Measurements from ENCODE around the gene CETP.
A peak's percentile ranks its signal among the peaks of the same experiment; 100 is the strongest.

Gene CETP

GRCh38 chr16:56946767-56947603 lies 14.8 kb upstream of the CETP start:
- peaks cover 92% of the 10 kb centered on the region for H3K4me1 ChIP-seq (ENCODE audit: low read depth, poor library complexity, severe bottlenecking)
- no peaks in the 10 kb centered on the region for H4K20me1 ChIP-seq (ENCODE audit: insufficient read depth)
- peaks cover 3% of the 10 kb centered on the region; the same call in 1 of the 2 replicates for H3K36me3 ChIP-seq (ENCODE audit: insufficient read depth)
- H3K27ac ChIP-seq = peak overlapping the region; percentile 97
- TF ChIP-seq, protein P1, sequence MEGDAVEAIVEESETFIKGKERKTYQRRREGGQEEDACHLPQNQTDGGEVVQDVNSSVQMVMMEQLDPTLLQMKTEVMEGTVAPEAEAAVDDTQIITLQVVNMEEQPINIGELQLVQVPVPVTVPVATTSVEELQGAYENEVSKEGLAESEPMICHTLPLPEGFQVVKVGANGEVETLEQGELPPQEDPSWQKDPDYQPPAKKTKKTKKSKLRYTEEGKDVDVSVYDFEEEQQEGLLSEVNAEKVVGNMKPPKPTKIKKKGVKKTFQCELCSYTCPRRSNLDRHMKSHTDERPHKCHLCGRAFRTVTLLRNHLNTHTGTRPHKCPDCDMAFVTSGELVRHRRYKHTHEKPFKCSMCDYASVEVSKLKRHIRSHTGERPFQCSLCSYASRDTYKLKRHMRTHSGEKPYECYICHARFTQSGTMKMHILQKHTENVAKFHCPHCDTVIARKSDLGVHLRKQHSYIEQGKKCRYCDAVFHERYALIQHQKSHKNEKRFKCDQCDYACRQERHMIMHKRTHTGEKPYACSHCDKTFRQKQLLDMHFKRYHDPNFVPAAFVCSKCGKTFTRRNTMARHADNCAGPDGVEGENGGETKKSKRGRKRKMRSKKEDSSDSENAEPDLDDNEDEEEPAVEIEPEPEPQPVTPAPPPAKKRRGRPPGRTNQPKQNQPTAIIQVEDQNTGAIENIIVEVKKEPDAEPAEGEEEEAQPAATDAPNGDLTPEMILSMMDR (conservative IDR thresholded peaks at IDR 0.05; ENCODE audit: low read depth, low read length) = no peak
- H3K27me3 ChIP-seq (ENCODE audit: insufficient read depth, low read depth) = no peaks in the 10 kb centered on the region
- no peak overlapping the region; the same call in 1 of the 2 replicates for H3K9ac ChIP-seq
- H3K4me3 ChIP-seq (IDR thresholded peaks at IDR 0.05; ENCODE audit: insufficient read depth, low read depth, low read length) = no peak overlapping the region
- peak overlapping the region; percentile 43; the same call in 1 of the 2 replicates for H3K4me2 ChIP-seq
- no peak overlapping the region for H2AFZ ChIP-seq (ENCODE audit: low read depth)
- H3K79me2 ChIP-seq (ENCODE audit: insufficient read depth, low read depth) = peaks cover 4% of the 10 kb centered on the region

GRCh38 chr16:56947604-56947995 lies 14.2 kb upstream of the CETP start:
- H3K27me3 ChIP-seq (ENCODE audit: insufficient read depth, low read depth) = no peaks in the 10 kb centered on the region
- H2AFZ ChIP-seq (ENCODE audit: low read depth) = no peak overlapping the region
- H3K79me2 ChIP-seq (ENCODE audit: insufficient read depth, low read depth) = no peaks in the 10 kb centered on the region; the same call in 1 of the 2 replicates
- H3K4me2 ChIP-seq = no peak overlapping the region
- peaks cover 86% of the 10 kb centered on the region for H3K4me1 ChIP-seq (ENCODE audit: low read depth, poor library complexity, severe bottlenecking)
- H3K9ac ChIP-seq = no peak overlapping the region
- no peaks in the 10 kb centered on the region for H4K20me1 ChIP-seq (ENCODE audit: insufficient read depth)
- no peaks in the 10 kb centered on the region; the same call in 1 of the 2 replicates for H3K36me3 ChIP-seq (ENCODE audit: insufficient read depth)
- peak overlapping the region; percentile 97 for H3K27ac ChIP-seq
- no peak overlapping the region for H3K4me3 ChIP-seq (IDR thresholded peaks at IDR 0.05; ENCODE audit: insufficient read depth, low read depth, low read length)
- TF ChIP-seq, protein P1 (conservative IDR thresholded peaks at IDR 0.05; ENCODE audit: low read depth, low read length) = no peak

- Histone ChIP-seq H4K20me1 (ENCODE audit: insufficient read depth) (no peaks in the 10 kb centered on the region), H3K27me3 (ENCODE audit: insufficient read depth, low read depth) (no peaks in the 10 kb centered on the region), H3K27ac (no peak overlapping the region), H3K36me3 (ENCODE audit: insufficient read depth) (no peaks in the 10 kb centered on the region; the same call in 1 of the 2 replicates), H2AFZ (ENCODE audit: low read depth) (no peak overlapping the region), H3K9ac (no peak overlapping the region), H3K79me2 (ENCODE audit: insufficient read depth, low read depth) (no peaks in the 10 kb centered on the region), H3K4me3 (IDR thresholded peaks at IDR 0.05; ENCODE audit: insufficient read depth, low read depth, low read length) (no peak overlapping the region), H3K4me1 (ENCODE audit: low read depth, poor library complexity, severe bottlenecking) (peaks cover 80% of the 10 kb centered on the region), H3K4me2 (no peak overlapping the region)
- TF ChIP-seq, protein P1 (conservative IDR thresholded peaks at IDR 0.05; ENCODE audit: low read depth, low read length) = no peak
Observed at GRCh38 chr16:56948234-56948633, 13.5 kb upstream of the CETP start.

GRCh38 chr16:56950051-56950450 lies 11.7 kb upstream of the CETP start:
- no peaks in the 10 kb centered on the region for H3K27me3 ChIP-seq (ENCODE audit: insufficient read depth, low read depth)
- TF ChIP-seq, protein P1 (conservative IDR thresholded peaks at IDR 0.05; ENCODE audit: low read depth, low read length) = no peak
- no peak overlapping the region; the same call in 1 of the 2 replicates for H3K27ac ChIP-seq
- no peaks in the 10 kb centered on the region for H3K36me3 ChIP-seq (ENCODE audit: insufficient read depth)
- H3K4me2 ChIP-seq = no peak overlapping the region
- H3K4me1 ChIP-seq (ENCODE audit: low read depth, poor library complexity, severe bottlenecking) = peaks cover 62% of the 10 kb centered on the region
- no peak overlapping the region for H3K4me3 ChIP-seq (IDR thresholded peaks at IDR 0.05; ENCODE audit: insufficient read depth, low read depth, low read length)
- H2AFZ ChIP-seq (ENCODE audit: low read depth) = no peak overlapping the region
- H3K9ac ChIP-seq = no peak overlapping the region
- H3K79me2 ChIP-seq (ENCODE audit: insufficient read depth, low read depth) = no peaks in the 10 kb centered on the region
- H4K20me1 ChIP-seq (ENCODE audit: insufficient read depth) = no peaks in the 10 kb centered on the region
